SK-N-SH (cell line): ENCODE data around the gene CHD5.

Source experiments
- CHD2 ChIP-seq: fragments of 150-350 bp; IDR thresholded peaks from 2 replicates; pipeline ENCODE4 v1.6.1; 2018; ENCODE audit warnings: low read length; ENCODE audit not compliant: partially characterized antibody
- EZH2phosphoT487 ChIP-seq: fragments of 200-600 bp; sonication (generic); IDR thresholded peaks from 2 replicates; pipeline ENCODE4 v1.6.1; 2017; ENCODE audit warnings: low read depth, mixed run types, mild to moderate bottlenecking, antibody characterized with exemption, moderate library complexity, borderline replicate concordance
- RXRA ChIP-seq: IDR thresholded peaks from 2 replicates; pipeline ENCODE4 v1.4.0; 2012; ENCODE audit warnings: low read depth, mild to moderate bottlenecking, borderline replicate concordance
- TCF12 ChIP-seq: IDR thresholded peaks from 2 replicates; pipeline ENCODE4 v1.4.0; 2012
- YY1 ChIP-seq: IDR thresholded peaks from 2 replicates; pipeline ENCODE4 v1.4.0; 2012; ENCODE audit warnings: low read depth, mild to moderate bottlenecking
- TF ChIP-seq, protein P1 (sequence below): fragments of 200-600 bp; sonication (generic); IDR thresholded peaks from 2 replicates; pipeline ENCODE4 v1.6.1; 2017; ENCODE audit warnings: antibody characterized with exemption, mild to moderate bottlenecking, moderate library complexity
- TF ChIP-seq, protein P2 (sequence below): IDR thresholded peaks from 2 replicates; pipeline ENCODE4; 2012
- TF ChIP-seq, protein P3 (sequence below): IDR thresholded peaks from 2 replicates; pipeline ENCODE4 v1.6.1; 2012; ENCODE audit warnings: mild to moderate bottlenecking, low read depth, low read length, moderate library complexity
- TF ChIP-seq, protein P4 (sequence below): IDR thresholded peaks from 2 replicates; pipeline ENCODE4 v1.4.0; 2012; ENCODE audit warnings: low read depth, borderline replicate concordance
- TF ChIP-seq, protein P5 (sequence below): IDR thresholded peaks from 2 replicates; pipeline ENCODE4 v1.4.0; 2012; ENCODE audit warnings: low read depth, borderline replicate concordance

DNA sequence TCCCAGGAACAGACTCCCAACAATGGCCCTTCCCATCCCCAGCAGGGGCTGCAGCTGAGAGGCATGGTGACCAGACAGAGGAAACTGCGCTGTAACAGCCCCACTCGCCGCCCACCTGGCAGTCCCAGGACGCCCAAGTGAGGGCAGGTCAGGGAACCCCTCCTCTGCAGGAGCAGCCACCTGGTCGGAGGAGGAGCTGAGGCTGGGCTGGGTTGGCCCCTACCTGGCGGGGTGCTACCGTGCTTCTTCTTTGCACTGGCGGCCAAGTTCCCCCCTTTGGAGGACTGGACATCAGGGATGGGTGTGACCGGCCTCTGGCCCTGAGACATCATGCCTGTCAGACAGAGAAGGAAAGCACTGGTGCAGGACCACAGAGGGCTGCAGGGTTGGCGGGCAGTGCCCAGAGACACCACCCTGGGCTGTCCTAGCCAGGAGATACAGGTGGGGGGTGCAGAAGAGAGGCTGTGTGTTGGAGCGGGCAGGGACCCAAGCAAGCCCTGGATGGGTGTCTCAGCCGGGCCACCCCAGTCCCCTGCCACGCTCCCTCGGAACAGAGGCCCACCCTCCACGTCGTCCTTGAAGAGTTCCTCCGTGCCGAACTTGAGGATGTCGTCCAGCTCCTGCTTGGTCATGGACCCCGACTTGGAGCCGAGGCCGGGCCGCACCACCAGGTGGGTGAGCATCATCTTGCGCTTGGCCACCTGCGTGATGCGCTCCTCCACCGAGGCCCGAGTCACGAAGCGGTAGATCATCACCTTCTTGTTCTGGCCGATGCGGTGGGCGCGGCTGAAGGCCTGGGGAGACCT, 51.6 kb downstream of the CHD5 start:
- TF ChIP-seq YY1 (no peak), EZH2phosphoT487 (no peak), CHD2 (no peak), RXRA (no peak), TCF12 (no peak)
- TF ChIP-seq, protein P1, sequence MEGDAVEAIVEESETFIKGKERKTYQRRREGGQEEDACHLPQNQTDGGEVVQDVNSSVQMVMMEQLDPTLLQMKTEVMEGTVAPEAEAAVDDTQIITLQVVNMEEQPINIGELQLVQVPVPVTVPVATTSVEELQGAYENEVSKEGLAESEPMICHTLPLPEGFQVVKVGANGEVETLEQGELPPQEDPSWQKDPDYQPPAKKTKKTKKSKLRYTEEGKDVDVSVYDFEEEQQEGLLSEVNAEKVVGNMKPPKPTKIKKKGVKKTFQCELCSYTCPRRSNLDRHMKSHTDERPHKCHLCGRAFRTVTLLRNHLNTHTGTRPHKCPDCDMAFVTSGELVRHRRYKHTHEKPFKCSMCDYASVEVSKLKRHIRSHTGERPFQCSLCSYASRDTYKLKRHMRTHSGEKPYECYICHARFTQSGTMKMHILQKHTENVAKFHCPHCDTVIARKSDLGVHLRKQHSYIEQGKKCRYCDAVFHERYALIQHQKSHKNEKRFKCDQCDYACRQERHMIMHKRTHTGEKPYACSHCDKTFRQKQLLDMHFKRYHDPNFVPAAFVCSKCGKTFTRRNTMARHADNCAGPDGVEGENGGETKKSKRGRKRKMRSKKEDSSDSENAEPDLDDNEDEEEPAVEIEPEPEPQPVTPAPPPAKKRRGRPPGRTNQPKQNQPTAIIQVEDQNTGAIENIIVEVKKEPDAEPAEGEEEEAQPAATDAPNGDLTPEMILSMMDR = no peak
- TF ChIP-seq, protein P2, sequence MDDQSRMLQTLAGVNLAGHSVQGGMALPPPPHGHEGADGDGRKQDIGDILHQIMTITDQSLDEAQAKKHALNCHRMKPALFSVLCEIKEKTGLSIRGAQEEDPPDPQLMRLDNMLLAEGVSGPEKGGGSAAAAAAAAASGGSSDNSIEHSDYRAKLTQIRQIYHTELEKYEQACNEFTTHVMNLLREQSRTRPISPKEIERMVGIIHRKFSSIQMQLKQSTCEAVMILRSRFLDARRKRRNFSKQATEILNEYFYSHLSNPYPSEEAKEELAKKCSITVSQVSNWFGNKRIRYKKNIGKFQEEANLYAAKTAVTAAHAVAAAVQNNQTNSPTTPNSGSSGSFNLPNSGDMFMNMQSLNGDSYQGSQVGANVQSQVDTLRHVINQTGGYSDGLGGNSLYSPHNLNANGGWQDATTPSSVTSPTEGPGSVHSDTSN = no peak
- TF ChIP-seq, protein P3, sequence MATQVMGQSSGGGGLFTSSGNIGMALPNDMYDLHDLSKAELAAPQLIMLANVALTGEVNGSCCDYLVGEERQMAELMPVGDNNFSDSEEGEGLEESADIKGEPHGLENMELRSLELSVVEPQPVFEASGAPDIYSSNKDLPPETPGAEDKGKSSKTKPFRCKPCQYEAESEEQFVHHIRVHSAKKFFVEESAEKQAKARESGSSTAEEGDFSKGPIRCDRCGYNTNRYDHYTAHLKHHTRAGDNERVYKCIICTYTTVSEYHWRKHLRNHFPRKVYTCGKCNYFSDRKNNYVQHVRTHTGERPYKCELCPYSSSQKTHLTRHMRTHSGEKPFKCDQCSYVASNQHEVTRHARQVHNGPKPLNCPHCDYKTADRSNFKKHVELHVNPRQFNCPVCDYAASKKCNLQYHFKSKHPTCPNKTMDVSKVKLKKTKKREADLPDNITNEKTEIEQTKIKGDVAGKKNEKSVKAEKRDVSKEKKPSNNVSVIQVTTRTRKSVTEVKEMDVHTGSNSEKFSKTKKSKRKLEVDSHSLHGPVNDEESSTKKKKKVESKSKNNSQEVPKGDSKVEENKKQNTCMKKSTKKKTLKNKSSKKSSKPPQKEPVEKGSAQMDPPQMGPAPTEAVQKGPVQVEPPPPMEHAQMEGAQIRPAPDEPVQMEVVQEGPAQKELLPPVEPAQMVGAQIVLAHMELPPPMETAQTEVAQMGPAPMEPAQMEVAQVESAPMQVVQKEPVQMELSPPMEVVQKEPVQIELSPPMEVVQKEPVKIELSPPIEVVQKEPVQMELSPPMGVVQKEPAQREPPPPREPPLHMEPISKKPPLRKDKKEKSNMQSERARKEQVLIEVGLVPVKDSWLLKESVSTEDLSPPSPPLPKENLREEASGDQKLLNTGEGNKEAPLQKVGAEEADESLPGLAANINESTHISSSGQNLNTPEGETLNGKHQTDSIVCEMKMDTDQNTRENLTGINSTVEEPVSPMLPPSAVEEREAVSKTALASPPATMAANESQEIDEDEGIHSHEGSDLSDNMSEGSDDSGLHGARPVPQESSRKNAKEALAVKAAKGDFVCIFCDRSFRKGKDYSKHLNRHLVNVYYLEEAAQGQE = no peak
- TF ChIP-seq, protein P4, sequence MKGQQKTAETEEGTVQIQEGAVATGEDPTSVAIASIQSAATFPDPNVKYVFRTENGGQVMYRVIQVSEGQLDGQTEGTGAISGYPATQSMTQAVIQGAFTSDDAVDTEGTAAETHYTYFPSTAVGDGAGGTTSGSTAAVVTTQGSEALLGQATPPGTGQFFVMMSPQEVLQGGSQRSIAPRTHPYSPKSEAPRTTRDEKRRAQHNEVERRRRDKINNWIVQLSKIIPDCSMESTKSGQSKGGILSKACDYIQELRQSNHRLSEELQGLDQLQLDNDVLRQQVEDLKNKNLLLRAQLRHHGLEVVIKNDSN = no peak
- TF ChIP-seq, protein P5, sequence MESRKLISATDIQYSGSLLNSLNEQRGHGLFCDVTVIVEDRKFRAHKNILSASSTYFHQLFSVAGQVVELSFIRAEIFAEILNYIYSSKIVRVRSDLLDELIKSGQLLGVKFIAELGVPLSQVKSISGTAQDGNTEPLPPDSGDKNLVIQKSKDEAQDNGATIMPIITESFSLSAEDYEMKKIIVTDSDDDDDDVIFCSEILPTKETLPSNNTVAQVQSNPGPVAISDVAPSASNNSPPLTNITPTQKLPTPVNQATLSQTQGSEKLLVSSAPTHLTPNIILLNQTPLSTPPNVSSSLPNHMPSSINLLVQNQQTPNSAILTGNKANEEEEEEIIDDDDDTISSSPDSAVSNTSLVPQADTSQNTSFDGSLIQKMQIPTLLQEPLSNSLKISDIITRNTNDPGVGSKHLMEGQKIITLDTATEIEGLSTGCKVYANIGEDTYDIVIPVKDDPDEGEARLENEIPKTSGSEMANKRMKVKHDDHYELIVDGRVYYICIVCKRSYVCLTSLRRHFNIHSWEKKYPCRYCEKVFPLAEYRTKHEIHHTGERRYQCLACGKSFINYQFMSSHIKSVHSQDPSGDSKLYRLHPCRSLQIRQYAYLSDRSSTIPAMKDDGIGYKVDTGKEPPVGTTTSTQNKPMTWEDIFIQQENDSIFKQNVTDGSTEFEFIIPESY = no peak
